Measurements from ENCODE around the gene KCNA4. TPM values are rescaled to one million over a fixed set of nuclear protein-coding genes. Genes with fewer than 3 reads are reported as not detected.
"Not testable (repeated sequence)": the region's sequence is repeated elsewhere in the genome, so short reads cannot be mapped to it uniquely, and the experiment has no call there.

Gene KCNA4
- total RNA-seq, 1 donor from 2014 or later = 9.7 TPM

GRCh38 chr11:29996016-29996415, 20.8 kb downstream of the KCNA4 start:
- DNase-seq = no peak

- DNase-seq = no peak
Observed at GRCh38 chr11:29989174-29989970, 27.5 kb downstream of the KCNA4 start.

GRCh38 chr11:29985248-29985647, 31.6 kb downstream of the KCNA4 start:
- no peak for DNase-seq

DNA sequence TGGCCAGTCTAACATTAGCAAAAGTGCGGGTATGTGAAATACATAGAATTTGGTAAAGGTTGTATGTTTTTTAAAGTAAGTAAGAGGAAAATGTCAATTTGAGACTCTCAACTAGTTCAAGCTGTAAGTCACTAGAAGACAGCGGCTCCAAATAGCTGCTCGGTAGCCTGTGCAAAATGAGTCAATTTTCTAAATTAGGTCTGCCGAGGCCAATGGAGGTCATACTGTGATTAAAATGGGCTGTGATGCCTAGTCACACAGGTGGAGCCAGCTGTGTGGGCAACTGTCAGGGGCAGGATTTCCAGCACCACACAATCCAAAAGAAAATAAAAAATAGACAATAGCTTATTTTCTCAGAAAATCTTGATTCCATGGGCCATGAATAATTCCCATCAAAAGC, 32.3 kb downstream of the KCNA4 start:
- no peak for DNase-seq

GRCh38 chr11:29978549-29978948, 38.3 kb downstream of the KCNA4 start:
- no peak for DNase-seq

DNA sequence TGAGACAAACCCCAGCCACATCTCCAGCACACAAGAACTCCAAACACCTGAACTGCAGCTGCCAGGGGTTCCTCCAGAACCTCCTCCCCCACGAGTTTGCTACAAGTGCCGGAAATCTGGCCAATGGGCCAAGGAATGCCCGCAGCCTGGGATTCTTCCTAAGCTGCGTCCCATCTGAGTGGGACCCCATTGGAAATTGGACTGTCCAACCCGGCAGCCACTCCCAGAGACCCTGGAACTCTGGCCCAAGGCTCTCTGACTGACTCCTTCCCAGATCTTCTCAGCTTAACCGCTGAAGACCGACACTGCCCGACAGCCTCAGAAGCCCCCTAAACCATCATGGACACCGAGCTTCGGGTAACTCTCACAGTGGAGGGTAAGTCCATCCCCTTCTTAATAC, 41.2 kb downstream of the KCNA4 start:
- DNase-seq = not testable (repeated sequence)

GRCh38 chr11:29963796-29964195, 53.0 kb downstream of the KCNA4 start:
- DNase-seq = no peak

- no peak for DNase-seq
Observed at GRCh38 chr11:29963036-29963435, 53.8 kb downstream of the KCNA4 start.

- no peak for DNase-seq
Observed at GRCh38 chr11:29962243-29962642, 54.6 kb downstream of the KCNA4 start.

Other genes starting within 250 kb of the KCNA4 start
- not detected for gene FSHB, start 214.0 kb upstream of the KCNA4 start, total RNA-seq